ENCODE data around the gene STK38L.

STK38L gene

DNA sequence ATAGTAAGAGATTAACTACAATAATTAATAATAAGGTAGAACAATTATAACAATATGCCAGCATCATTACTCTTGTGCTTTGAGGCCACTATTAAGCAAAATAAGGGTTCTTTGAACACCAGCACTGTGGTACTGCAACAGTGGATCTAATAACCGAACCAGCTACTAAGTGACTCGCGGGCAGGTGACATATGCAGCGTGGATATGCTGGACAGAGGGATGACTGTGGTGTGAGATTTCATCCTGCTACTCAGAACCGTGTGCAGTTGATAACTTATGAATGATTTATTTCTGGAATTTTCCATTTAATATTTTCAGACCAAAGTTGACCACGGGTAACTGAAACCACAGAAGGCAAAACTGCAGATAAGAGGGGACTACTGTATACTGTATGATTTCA is 123.0 kb downstream of the STK38L start:
- H3K4me3 ChIP-seq (ENCODE audit: low read length): no peak overlapping the region
- no peaks in the 10 kb centered on the region for H3K9me3 ChIP-seq (replicated peaks; ENCODE audit: low read length)
- H3K4me1 ChIP-seq (ENCODE audit: control insufficient read depth, insufficient read depth, low read length): peaks cover 17% of the 10 kb centered on the region
- H3K9ac ChIP-seq (ENCODE audit: low read depth, low read length): no peak overlapping the region
- no peaks in the 10 kb centered on the region for H3K27me3 ChIP-seq (ENCODE audit: control insufficient read depth, insufficient read depth, low read length)
- H3K4me2 ChIP-seq (ENCODE audit: low read length): no peak overlapping the region
- H3K36me3 ChIP-seq (ENCODE audit: insufficient read depth, low read length): no peaks in the 10 kb centered on the region

Data from skeletal muscle satellite cell (primary cell).